PC-9 (cell line): ENCODE results near the gene BCAS3. TPM values are rescaled to one million over a fixed set of nuclear protein-coding genes. Genes with fewer than 3 reads are reported as not detected.
A peak's percentile ranks its signal among the peaks of the same experiment; 100 is the strongest.
"Not testable (repeated sequence)": the region's sequence is repeated elsewhere in the genome, so short reads cannot be mapped to it uniquely, and the experiment has no call there.

ENCODE experiments used
- BruUV-seq: library from RNA; stranded (reverse); fragments of 400-500 nt; replicated peaks from 2 replicates; lab custom pipeline; 2021; lab: Mats Ljungman, UMichigan
- CTCF ChIA-PET: fragments of 300-600 bp; sonication (Branson Sonifier 250); formaldehyde crosslinking; loops from one replicate; lab custom pipeline; 2022; ENCODE audit warnings: antibody characterized with exemption; lab: Charles Lee
- POLR2A ChIA-PET: fragments of 300-600 bp; sonication (Branson Sonifier 250); formaldehyde crosslinking; loops from one replicate; lab custom pipeline; 2022; ENCODE audit warnings: antibody characterized with exemption; ENCODE audit not compliant: unreplicated experiment; lab: Charles Lee
- DNase-seq, 2 experiments: peaks; one replicate each; pipeline versions ENCODE4 v3.0.0 to v3.0.0-alpha.2; 2015 to 2022; ENCODE audit warnings: mixed read lengths in 1 of 2
- H2AFZ ChIP-seq: fragments of 200-600 bp; sonication (generic); 2 replicates; pipeline ENCODE4 v1.8.1; 2017; ENCODE audit warnings: antibody characterized with exemption
- H3F3A ChIP-seq: fragments of 200-600 bp; sonication (generic); 2 replicates; pipeline ENCODE4 v1.8.1; 2017; ENCODE audit warnings: antibody characterized with exemption, mild to moderate bottlenecking, low read depth; ENCODE audit not compliant: insufficient read depth
- H3K27ac ChIP-seq: fragments of 200-600 bp; sonication (generic); 2 replicates; pipeline ENCODE4 v1.6.1; 2016; ENCODE audit warnings: mixed run types
- H3K27me3 ChIP-seq: fragments of 200-600 bp; sonication (generic); 2 replicates; pipeline ENCODE4 v1.6.1; 2016; ENCODE audit warnings: low read depth, mixed run types; ENCODE audit not compliant: insufficient read depth
- H3K36me3 ChIP-seq: fragments of 200-600 bp; sonication (generic); 2 replicates; pipeline ENCODE4 v1.6.1; 2016; ENCODE audit warnings: low read depth, mixed run types
- H3K4me1 ChIP-seq: fragments of 200-600 bp; sonication (generic); replicated peaks from 2 replicates; pipeline ENCODE4 v1.6.1; 2016; ENCODE audit warnings: mixed run types; ENCODE audit not compliant: insufficient read depth
- H3K4me2 ChIP-seq: fragments of 200-600 bp; sonication (generic); 2 replicates; pipeline ENCODE4 v1.6.1; 2017; ENCODE audit warnings: mixed run types
- H3K4me3 ChIP-seq: fragments of 200-600 bp; sonication (generic); 2 replicates; pipeline ENCODE4 v1.6.1; 2016; ENCODE audit warnings: mixed run types
- H3K79me2 ChIP-seq: fragments of 200-600 bp; sonication (generic); 2 replicates; pipeline ENCODE4 v1.6.1; 2017; ENCODE audit warnings: low read depth, mixed run types
- H3K9me2 ChIP-seq: fragments of 200-600 bp; sonication (generic); 2 replicates; pipeline ENCODE4 v1.8.1; 2017; ENCODE audit warnings: mild to moderate bottlenecking; ENCODE audit not compliant: insufficient read depth
- H3K9me3 ChIP-seq: fragments of 200-600 bp; sonication (generic); 2 replicates; pipeline ENCODE4 v1.8.1; 2016; ENCODE audit warnings: low read depth; ENCODE audit not compliant: insufficient read depth
- H4K20me1 ChIP-seq: fragments of 200-600 bp; sonication (generic); 2 replicates; pipeline ENCODE4 v1.8.1; 2017; ENCODE audit not compliant: insufficient read depth
- CTCF ChIP-seq: fragments of 200-600 bp; sonication (generic); conservative IDR thresholded peaks from 2 replicates; pipeline ENCODE4 v1.6.1; 2017; ENCODE audit warnings: mixed run types, antibody characterized with exemption, mild to moderate bottlenecking, moderate library complexity
- EZH2 ChIP-seq: fragments of 200-600 bp; sonication (generic); IDR thresholded peaks from 2 replicates; pipeline ENCODE4 v1.8.0; 2017; ENCODE audit warnings: antibody characterized with exemption, low read depth
- intact Hi-C: fragments of 100-400 bp; cut with micrococcal nuclease; formaldehyde crosslinking; loops from one replicate; pipeline ENCODE4 v1.10.0; 2022; ENCODE audit not compliant: unreplicated experiment
- total RNA-seq: library from RNA; stranded (reverse); gene quantifications from 2 replicates; pipeline ENCODE4 v1.2.3, GENCODE V29; 2021

Gene BCAS3
- total RNA-seq, 1 experiment from 2014 or later = 26.0 TPM

DNA sequence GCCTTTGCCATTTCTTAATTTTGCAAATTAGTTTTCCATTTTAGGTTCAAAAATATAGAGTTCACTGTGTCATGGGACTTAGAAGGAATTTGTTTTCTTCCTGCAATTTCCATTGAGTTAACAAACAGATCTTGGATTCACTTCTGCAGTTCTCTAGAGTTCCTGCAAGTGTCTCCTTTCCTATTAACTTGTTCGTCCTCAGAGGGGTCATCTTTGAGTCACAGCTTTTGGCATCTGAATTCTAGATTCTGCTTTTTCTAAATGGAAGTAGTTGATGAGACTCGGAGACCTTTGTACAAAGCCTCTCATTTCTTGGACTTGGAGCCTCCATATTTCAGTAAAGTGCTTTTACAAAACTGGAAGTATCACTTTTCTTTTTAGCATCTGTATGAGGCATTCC is 323.3 kb downstream of the BCAS3 start:
- H3K79me2 ChIP-seq = no peaks in the 10 kb centered on the region
- H3K4me1 ChIP-seq = no peaks in the 10 kb centered on the region
- no peaks in the 10 kb centered on the region for H3K36me3 ChIP-seq
- no peaks in the 10 kb centered on the region for H3K9me2 ChIP-seq
- H3F3A ChIP-seq = no peaks in the 10 kb centered on the region
- no peaks in the 10 kb centered on the region for H3K27me3 ChIP-seq
- H2AFZ ChIP-seq = no peak overlapping the region
- no peak for TF ChIP-seq EZH2
- no peak; the same call in 1 of the 2 replicates for TF ChIP-seq CTCF
- intact Hi-C loops = loop anchor here (1.0 to 10.0 kb wide), 3 partner anchors 276 to 411 kb away; no protein-coding TSS in a partner anchor
- BruUV-seq = no TSS peak
- no peak overlapping the region for H3K4me3 ChIP-seq
- no peak overlapping the region for H3K27ac ChIP-seq
- ChIA-PET POLR2A (no interaction called here), CTCF (interaction anchor here (0.5 to 0.6 kb wide), 2 partner anchors 13 to 77 kb away, joined by 3 to 5 read pairs; no protein-coding TSS in a partner anchor)
- H4K20me1 ChIP-seq = no peaks in the 10 kb centered on the region
- no peaks in the 10 kb centered on the region for H3K9me3 ChIP-seq
- no peak for DNase-seq
- H3K4me2 ChIP-seq = no peak overlapping the region

GRCh38 chr17:61002316-61002736 is 324.7 kb downstream of the BCAS3 start:
- Histone ChIP-seq H4K20me1 (no peaks in the 10 kb centered on the region), H3K4me1 (no peaks in the 10 kb centered on the region), H3K9me3 (no peaks in the 10 kb centered on the region), H3K4me3 (no peak overlapping the region), H3K79me2 (no peaks in the 10 kb centered on the region), H3K27me3 (no peaks in the 10 kb centered on the region), H3K4me2 (no peak overlapping the region), H3K9me2 (no peaks in the 10 kb centered on the region), H3F3A (no peaks in the 10 kb centered on the region), H3K27ac (no peak overlapping the region), H3K36me3 (no peaks in the 10 kb centered on the region), H2AFZ (no peak overlapping the region)
- CTCF ChIA-PET = no interaction called here
- intact Hi-C loops = loop anchor here (5.0 to 10.0 kb wide), 2 partner anchors 278 to 410 kb away; no protein-coding TSS in a partner anchor
- BruUV-seq = no TSS peak
- POLR2A ChIA-PET = no interaction called here
- TF ChIP-seq CTCF (peak; percentile 75), EZH2 (no peak)
- no peak for DNase-seq

DNA sequence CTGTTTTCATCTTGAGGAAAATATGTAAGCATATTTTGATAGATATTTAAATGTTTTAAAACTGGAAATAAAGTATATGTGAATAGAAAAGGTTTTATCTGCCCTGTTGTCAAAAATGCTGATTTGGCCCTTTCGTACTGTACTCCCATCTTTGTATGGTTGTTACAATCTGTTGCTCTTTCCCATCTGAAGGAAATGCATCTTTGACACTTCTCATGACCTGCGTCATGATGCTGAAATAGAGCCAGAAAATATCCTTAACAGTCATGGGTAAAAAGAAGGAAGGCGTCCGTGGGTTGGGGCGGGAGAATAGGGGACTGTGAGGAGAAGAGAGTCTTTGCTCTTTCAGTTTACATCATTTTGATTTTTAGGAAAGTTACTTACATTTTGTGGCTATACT is 327.7 kb downstream of the BCAS3 start:
- no TSS peak for BruUV-seq
- intact Hi-C loops = loop anchor here (10.0 kb wide), 1 partner anchor 281 kb away; no protein-coding TSS in a partner anchor

GRCh38 chr17:61005958-61006357 is 328.3 kb downstream of the BCAS3 start:
- H3F3A ChIP-seq, H4K20me1 ChIP-seq, H3K36me3 ChIP-seq, POLR2A ChIA-PET, DNase-seq, H3K27me3 ChIP-seq, H3K4me1 ChIP-seq, CTCF ChIA-PET, H3K9me2 ChIP-seq, H3K4me2 ChIP-seq, H3K79me2 ChIP-seq, H3K4me3 ChIP-seq, H2AFZ ChIP-seq, BruUV-seq, H3K9me3 ChIP-seq, H3K27ac ChIP-seq: not testable (repeated sequence)
- intact Hi-C loops = loop anchor here (10.0 kb wide), 1 partner anchor 281 kb away; no protein-coding TSS in a partner anchor

More for the DNA sequence above, 327.7 kb downstream of the BCAS3 start:
- DNase-seq = no peak
- Histone ChIP-seq H3K36me3 (no peaks in the 10 kb centered on the region), H3K9me3 (no peaks in the 10 kb centered on the region), H3F3A (no peaks in the 10 kb centered on the region), H4K20me1 (no peaks in the 10 kb centered on the region), H3K27ac (no peak overlapping the region), H3K4me2 (no peak overlapping the region), H3K4me1 (no peaks in the 10 kb centered on the region), H3K4me3 (no peak overlapping the region), H3K27me3 (no peaks in the 10 kb centered on the region), H3K79me2 (no peaks in the 10 kb centered on the region), H3K9me2 (no peaks in the 10 kb centered on the region), H2AFZ (no peak overlapping the region)
- CTCF ChIA-PET = no interaction called here
- POLR2A ChIA-PET = no interaction called here
- TF ChIP-seq CTCF = no peak
- TF ChIP-seq EZH2 = no peak
